ENCODE results near the gene TEK. TPM values are rescaled to one million over a fixed set of nuclear protein-coding genes. Genes with fewer than 3 reads are reported as not detected.
A peak's percentile ranks its signal among the peaks of the same experiment; 100 is the strongest.
"Not testable (repeated sequence)": the region's sequence is repeated elsewhere in the genome, so short reads cannot be mapped to it uniquely, and the experiment has no call there.

The TEK gene
- polyA plus RNA-seq, 2 of the 4 experiments (the other 2 are of a cell fraction) = 0.04 TPM; not detected in 1

GRCh38 chr9:27090711-27091110 lies 18.3 kb upstream of the TEK start:
- WGBS (ENCODE audit: missing lambda C conversion rate) = 100% methylated on average over 1 of the region's 1 CpG
- FAIRE-seq (no peak), DNase-seq (ENCODE audit: low read depth in 1 of 2, low spot score in 1 of 2) (no peak), ATAC-seq (no peak)
- TF ChIP-seq MAX (IDR thresholded peaks at IDR 0.05) (no peak), PBX3 (IDR thresholded peaks at IDR 0.05) (no peak), NR3C1 (IDR thresholded peaks at IDR 0.05) (no peak), NFE2L2 (conservative IDR thresholded peaks at IDR 0.05; ENCODE audit: low read length) (no peak), HMGXB4 (CRISPR knock-in tag; IDR thresholded peaks at IDR 0.05; ENCODE audit: borderline replicate concordance) (no peak), MYC (IDR thresholded peaks at IDR 0.05; ENCODE audit: borderline replicate concordance, low read length) (no peak), CBX8 (IDR thresholded peaks at IDR 0.05) (no peak), HOXA7 (CRISPR knock-in tag; IDR thresholded peaks at IDR 0.05) (no peak), FOSL2 (IDR thresholded peaks at IDR 0.05) (no peak), FOSL2 (CRISPR knock-in tag; IDR thresholded peaks at IDR 0.05) (no peak), ELK1 (IDR thresholded peaks at IDR 0.05; ENCODE audit: low read depth, low read length) (no peak), HOXB13 (CRISPR knock-in tag; IDR thresholded peaks at IDR 0.05; ENCODE audit: low read depth) (no peak), ZC3H11A (IDR thresholded peaks at IDR 0.05) (no peak)
- Histone ChIP-seq H3K4me2 (no peak overlapping the region), H3K9me3 (no peaks in the 10 kb centered on the region), H3K4me3 (no peak overlapping the region), H3K27ac (no peak overlapping the region), H3K4me1 (no peaks in the 10 kb centered on the region)
- POLR2A ChIA-PET = no interaction called here
- CTCF ChIA-PET = no interaction called here

- FAIRE-seq, H3K4me3 ChIP-seq, CTCF ChIA-PET: not testable (repeated sequence)
Measured at GRCh38 chr9:27092496-27092895, 16.5 kb upstream of the TEK start.

GRCh38 chr9:27093384-27094067 lies 15.5 kb upstream of the TEK start:
- CTCF ChIA-PET; H3K9me3 ChIP-seq; FAIRE-seq; H3K4me1 ChIP-seq; H3K27ac ChIP-seq; H3K4me2 ChIP-seq; ATAC-seq; H3K4me3 ChIP-seq; POLR2A ChIA-PET; DNase-seq (ENCODE audit: low read depth in 1 of 2, low spot score in 1 of 2): not testable (repeated sequence)
- WGBS (ENCODE audit: missing lambda C conversion rate) = 94% methylated on average over 17 of the region's 17 CpGs

More at GRCh38 chr9:27092496-27092895, 16.5 kb upstream of the TEK start:
- H3K4me1 ChIP-seq; H3K27ac ChIP-seq; DNase-seq (ENCODE audit: low read depth in 1 of 2, low spot score in 1 of 2); ATAC-seq; H3K4me2 ChIP-seq; POLR2A ChIA-PET; H3K9me3 ChIP-seq: not testable (repeated sequence)
- WGBS (ENCODE audit: missing lambda C conversion rate) = 87% methylated on average over 25 of the region's 27 CpGs

- peak; percentile 47 to 69; a peak in 3 of 6 replicates for ATAC-seq
- H3K4me1 ChIP-seq = no peaks in the 10 kb centered on the region
- 11% methylated on average over 3 of the region's 3 CpGs for WGBS (ENCODE audit: missing lambda C conversion rate)
- TF ChIP-seq REST (IDR thresholded peaks at IDR 0.05) = no peak
- TF ChIP-seq HES2 (IDR thresholded peaks at IDR 0.05) = no peak
- no peak for TF ChIP-seq EP300 (IDR thresholded peaks at IDR 0.05)
- TF ChIP-seq HDAC2 (IDR thresholded peaks at IDR 0.05) = no peak
- CTCF ChIA-PET = interaction anchor here (0.6 kb wide), 1 partner anchor 153 kb away, joined by 3 read pairs; no protein-coding TSS in a partner anchor
- H3K4me2 ChIP-seq = no peak overlapping the region
- H3K9me3 ChIP-seq = no peaks in the 10 kb centered on the region
- POLR2A ChIA-PET = no interaction called here
- DNase-seq (ENCODE audit: low read depth in 1 of 2, low spot score in 1 of 2) = no peak
- no peak overlapping the region for H3K4me3 ChIP-seq
- no peak for FAIRE-seq
- no peak overlapping the region for H3K27ac ChIP-seq
Measured at GRCh38 chr9:27094640-27095298, 14.3 kb upstream of the TEK start.
